Erythroblast (primary cell): ENCODE results near the gene SLC6A13.

ENCODE experiments used
- GATA1 ChIP-seq: IDR thresholded peaks from 2 replicates; pipeline ENCODE4 v1.6.1; 2011; ENCODE audit warnings: low read depth, mild to moderate bottlenecking, control low read depth, low read length, moderate library complexity
- POLR2A ChIP-seq: IDR thresholded peaks from 2 replicates; pipeline ENCODE4 v1.6.1; 2011; ENCODE audit warnings: mild to moderate bottlenecking, low read length

- TF ChIP-seq POLR2A (no peak), GATA1 (no peak)
These were observed 60.4 kb downstream of the SLC6A13 start for GRCh38 chr12:202081-202731.
